Gastroesophageal sphincter (tissue), 4 donors: ENCODE results near the gene BCL11A. TPM values are rescaled to one million over a fixed set of nuclear protein-coding genes. Genes with fewer than 3 reads are reported as not detected.
A peak's percentile ranks its signal among the peaks of the same experiment; 100 is the strongest.

Source experiments
- ATAC-seq: fragments of 150-250 bp; one replicate; pipeline ENCODE4 v1.9.1; 2016; ENCODE audit warnings: mild to moderate bottlenecking, moderate library complexity
- H3K27ac ChIP-seq, 4 donors: fragments of 200-600 bp; sonication (generic) in 3 of 4; 1 replicate in 3 of 4; 2 replicates in 1 of 4; pipeline ENCODE4 v1.5.1; 2016 to 2019
- H3K27me3 ChIP-seq: fragments of 200-600 bp; sonication (generic); one replicate; pipeline ENCODE4 v1.5.1; 2019
- H3K36me3 ChIP-seq, 2 donors: fragments of 200-600 bp; sonication (generic); one replicate each; pipeline ENCODE4 v1.5.1; 2019; ENCODE audit warnings: control low read depth in 1 of 2
- H3K4me1 ChIP-seq, 3 donors: fragments of 200-600 bp; sonication (generic); 1 replicate in 2 of 3; 2 replicates in 1 of 3; pipeline ENCODE4 v1.5.1; 2016 to 2019; ENCODE audit warnings: control low read depth in 2 of 3
- H3K4me3 ChIP-seq, 2 donors: fragments of 200-600 bp; sonication (generic); one replicate each; pipeline ENCODE4 v1.5.1; 2019; ENCODE audit warnings: mild to moderate bottlenecking in 1 of 2, moderate library complexity in 1 of 2
- H3K9me3 ChIP-seq, 3 donors: fragments of 200-600 bp; sonication (generic); one replicate each; pipeline ENCODE4 v1.5.1; 2017 to 2019; ENCODE audit warnings: control low read depth in 2 of 3
- CTCF ChIP-seq, 4 experiments: fragments of 200-600 bp in 2 of 4; fragments of 450-650 bp in 2 of 4; sonication (generic) in 1 of 4; IDR thresholded peaks; one replicate each; pipeline ENCODE4 v1.5.1; 2017 to 2019; ENCODE audit warnings: antibody characterized with exemption in 4 of 4, mild to moderate bottlenecking in 2 of 4, moderate library complexity in 2 of 4
- EP300 ChIP-seq: sonication (generic); formaldehyde crosslinking; IDR thresholded peaks from one replicate; pipeline ENCODE4 v1.6.1; 2017; ENCODE audit warnings: antibody characterized with exemption, mild to moderate bottlenecking
- POLR2A ChIP-seq, 2 donors: fragments of 450-650 bp; IDR thresholded peaks; one replicate each; pipeline ENCODE4 v1.6.1; 2017; ENCODE audit warnings: antibody characterized with exemption in 2 of 2, mild to moderate bottlenecking in 2 of 2, moderate library complexity in 1 of 2
- POLR2AphosphoS5 ChIP-seq: sonication (generic); formaldehyde crosslinking; IDR thresholded peaks from one replicate; pipeline ENCODE4 v1.6.1; 2017; ENCODE audit warnings: antibody characterized with exemption
- WGBS, 2 donors: methylation state at CpG; one replicate each; pipeline ENCODE4 v1.1.5; 2018; ENCODE audit warnings: low coverage in 1 of 2; 5-methylcytosine and 5-hydroxymethylcytosine counted together
- total RNA-seq, 4 donors: library from RNA; depleted of rRNA; stranded (reverse); fragments of >200 nt; gene quantifications; one replicate each; pipeline ENCODE4 v1.1.0, GENCODE V29; 2016

Gene BCL11A
- total RNA-seq, 4 donors from 2014 or later: 3.6 to 10.6 (median 8.1) TPM

- peaks cover 80% of the 10 kb centered on the region for H3K27me3 ChIP-seq
- no peak for ATAC-seq
- 79 to 90% methylated on average over 5 of the region's 5 CpGs for WGBS, 2 donors
These were observed 7.5 kb upstream of the BCL11A start for GRCh38 chr2:60560734-60561644.

GRCh38 chr2:60559880-60560279 is 6.4 kb upstream of the BCL11A start:
- H3K4me3 ChIP-seq: no peak overlapping the region
- TF ChIP-seq POLR2AphosphoS5: no peak
- no peak for TF ChIP-seq CTCF (IDR thresholded peaks at IDR 0.05)
- no peak for TF ChIP-seq POLR2A (IDR thresholded peaks at IDR 0.05)
- TF ChIP-seq EP300: no peak
- ATAC-seq: no peak
- peaks cover 0 to 25% (median 6%) of the 10 kb centered on the region in 3 donors for H3K4me1 ChIP-seq
- H3K27ac ChIP-seq: no peak overlapping the region
- H3K36me3 ChIP-seq: no peaks in the 10 kb centered on the region
- no peaks in the 10 kb centered on the region for H3K9me3 ChIP-seq
- peaks cover 83% of the 10 kb centered on the region for H3K27me3 ChIP-seq
- 57 to 88% methylated on average over 1 of the region's 1 CpG for WGBS, 2 donors

More at GRCh38 chr2:60560734-60561644, 7.5 kb upstream of the BCL11A start:
- Histone ChIP-seq H3K36me3 (no peaks in the 10 kb centered on the region), H3K9me3 (no peaks in the 10 kb centered on the region), H3K4me1 (peaks cover 0 to 14% (median 0%) of the 10 kb centered on the region in 3 donors), H3K27ac (no peak overlapping the region), H3K4me3 (no peak overlapping the region)
- TF ChIP-seq POLR2A (IDR thresholded peaks at IDR 0.05) (no peak), CTCF (IDR thresholded peaks at IDR 0.05) (peak in 3 of 4 experiments; percentile 34 to 57 (median 38))

GRCh38 chr2:60558536-60558935 is 5.1 kb upstream of the BCL11A start:
- Histone ChIP-seq H3K27ac (no peak overlapping the region), H3K4me1 (peaks cover 0 to 38% (median 10%) of the 10 kb centered on the region in 3 donors), H3K9me3 (no peaks in the 10 kb centered on the region), H3K27me3 (peaks cover 87% of the 10 kb centered on the region), H3K4me3 (no peak overlapping the region), H3K36me3 (no peaks in the 10 kb centered on the region)
- ATAC-seq: no peak
- TF ChIP-seq POLR2A (IDR thresholded peaks at IDR 0.05) (no peak), POLR2AphosphoS5 (no peak), EP300 (no peak), CTCF (IDR thresholded peaks at IDR 0.05) (no peak)
- 79 to 94% methylated on average over 1 to 2 of the region's 2 CpGs for WGBS, 2 donors

- Histone ChIP-seq H3K9me3 (no peaks in the 10 kb centered on the region), H3K4me1 (peaks cover 0 to 49% (median 15%) of the 10 kb centered on the region in 3 donors), H3K27me3 (peaks cover 88% of the 10 kb centered on the region), H3K36me3 (no peaks in the 10 kb centered on the region), H3K27ac (no peak overlapping the region), H3K4me3 (no peak overlapping the region)
- 27 to 40% methylated on average over 12 of the region's 12 CpGs for WGBS, 2 donors
- TF ChIP-seq POLR2A (IDR thresholded peaks at IDR 0.05): no peak
- TF ChIP-seq EP300: no peak
- no peak for TF ChIP-seq CTCF (IDR thresholded peaks at IDR 0.05)
- no peak for TF ChIP-seq POLR2AphosphoS5
- no peak for ATAC-seq
These were observed 4.0 kb upstream of the BCL11A start for GRCh38 chr2:60557486-60557864.
